Activated B cell treated with CpG ODN at 0.5 μM for 24 hours (primary cell): ENCODE measurements around the gene SH3PXD2B. TPM values are rescaled to one million over a fixed set of nuclear protein-coding genes. Genes with fewer than 3 reads are reported as not detected.

Experiments
- ATAC-seq: fragments of 200-7000 bp; cut with Tn5 transposase; one replicate; pipeline ENCODE4 v1.10.0; 2021; ENCODE audit warnings: low read depth, mild to moderate bottlenecking, moderate library complexity
- CTCF ChIA-PET: fragments of 350-600 bp; sonication (Branson Sonifier 250); formaldehyde crosslinking; loops from one replicate; lab custom pipeline; 2021; ENCODE audit warnings: antibody characterized with exemption; lab: Charles Lee
- POLR2A ChIA-PET: fragments of 350-600 bp; sonication (Branson Sonifier 250); formaldehyde crosslinking; loops from one replicate; lab custom pipeline; 2021; ENCODE audit warnings: antibody characterized with exemption; lab: Charles Lee
- DNase-seq: peaks from one replicate; pipeline ENCODE4 v3.0.0; 2022
- H3K27ac Mint-ChIP-seq: one replicate; pipeline ENCODE4 v1.8.0; 2020; ENCODE audit warnings: mixed read lengths
- H3K27me3 Mint-ChIP-seq: one replicate; pipeline ENCODE4 v1.8.0; 2021; ENCODE audit warnings: mixed read lengths
- H3K36me3 Mint-ChIP-seq: one replicate; pipeline ENCODE4 v1.8.0; 2021; ENCODE audit warnings: low read depth, mixed read lengths
- H3K4me1 Mint-ChIP-seq: one replicate; pipeline ENCODE4 v1.8.0; 2021; ENCODE audit warnings: mixed read lengths
- H3K4me3 Mint-ChIP-seq: one replicate; pipeline ENCODE4 v1.8.0; 2020; ENCODE audit warnings: mild to moderate bottlenecking, mixed read lengths
- H3K9me3 Mint-ChIP-seq: one replicate; pipeline ENCODE4 v1.8.0; 2020; ENCODE audit warnings: mixed read lengths
- CTCF ChIP-seq: fragments of 200-600 bp; IDR thresholded peaks from one replicate; pipeline ENCODE4 v1.8.0; 2022; ENCODE audit warnings: antibody characterized with exemption, mild to moderate bottlenecking
- intact Hi-C: fragments of 100-400 bp; cut with micrococcal nuclease; formaldehyde crosslinking; loops from one replicate; pipeline ENCODE4 v1.15.1; 2024
- total RNA-seq: library from RNA; stranded (reverse); gene quantifications from 2 replicates; pipeline ENCODE4 v1.2.3, GENCODE V29; 2022

Gene SH3PXD2B
- total RNA-seq, 1 donor from 2014 or later: 0.02 TPM

GRCh38 chr5:172420235-172420939 lies 33.9 kb downstream of the SH3PXD2B start:
- Mint-ChIP-seq H3K4me1 (no peaks in the 10 kb centered on the region), H3K27ac (no peak overlapping the region), H3K27me3 (peaks cover 11% of the 10 kb centered on the region), H3K4me3 (no peak overlapping the region), H3K36me3 (no peaks in the 10 kb centered on the region), H3K9me3 (no peaks in the 10 kb centered on the region)
- intact Hi-C loops: no loop called here
- DNase-seq (no peak), ATAC-seq (no peak)
- TF ChIP-seq CTCF: no peak
- POLR2A ChIA-PET: no interaction called here
- CTCF ChIA-PET: no interaction called here

- ATAC-seq (no peak), DNase-seq (no peak)
- H3K9me3 Mint-ChIP-seq: no peaks in the 10 kb centered on the region
- ChIA-PET POLR2A (no interaction called here), CTCF (no interaction called here)
- no peaks in the 10 kb centered on the region for H3K36me3 Mint-ChIP-seq
- peaks cover 5% of the 10 kb centered on the region for H3K27me3 Mint-ChIP-seq
- H3K27ac Mint-ChIP-seq: no peak overlapping the region
- H3K4me1 Mint-ChIP-seq: no peaks in the 10 kb centered on the region
- intact Hi-C loops: no loop called here
- no peak for TF ChIP-seq CTCF
- no peak overlapping the region for H3K4me3 Mint-ChIP-seq
Measured at GRCh38 chr5:172418862-172419814, 35.2 kb downstream of the SH3PXD2B start.

- CTCF ChIA-PET: no interaction called here
- no peak for ATAC-seq
- intact Hi-C loops: no loop called here
- no peak for DNase-seq
- H3K4me1 Mint-ChIP-seq: no peaks in the 10 kb centered on the region
- peaks cover 5% of the 10 kb centered on the region for H3K27me3 Mint-ChIP-seq
- H3K36me3 Mint-ChIP-seq: no peaks in the 10 kb centered on the region
- no peaks in the 10 kb centered on the region for H3K9me3 Mint-ChIP-seq
- POLR2A ChIA-PET: no interaction called here
- H3K4me3 Mint-ChIP-seq: no peak overlapping the region
- no peak overlapping the region for H3K27ac Mint-ChIP-seq
- TF ChIP-seq CTCF: no peak
Measured at GRCh38 chr5:172417983-172418630, 36.2 kb downstream of the SH3PXD2B start.

GRCh38 chr5:172417130-172417841 lies 37.0 kb downstream of the SH3PXD2B start:
- no peak for ATAC-seq
- intact Hi-C loops: no loop called here
- Mint-ChIP-seq H3K27ac (no peak overlapping the region), H3K36me3 (no peaks in the 10 kb centered on the region), H3K27me3 (peaks cover 5% of the 10 kb centered on the region), H3K9me3 (no peaks in the 10 kb centered on the region), H3K4me1 (no peaks in the 10 kb centered on the region), H3K4me3 (no peak overlapping the region)
- ChIA-PET POLR2A (no interaction called here), CTCF (no interaction called here)
- TF ChIP-seq CTCF: no peak
- no peak for DNase-seq
